ENCODE results near the gene BNC2.

DNA sequence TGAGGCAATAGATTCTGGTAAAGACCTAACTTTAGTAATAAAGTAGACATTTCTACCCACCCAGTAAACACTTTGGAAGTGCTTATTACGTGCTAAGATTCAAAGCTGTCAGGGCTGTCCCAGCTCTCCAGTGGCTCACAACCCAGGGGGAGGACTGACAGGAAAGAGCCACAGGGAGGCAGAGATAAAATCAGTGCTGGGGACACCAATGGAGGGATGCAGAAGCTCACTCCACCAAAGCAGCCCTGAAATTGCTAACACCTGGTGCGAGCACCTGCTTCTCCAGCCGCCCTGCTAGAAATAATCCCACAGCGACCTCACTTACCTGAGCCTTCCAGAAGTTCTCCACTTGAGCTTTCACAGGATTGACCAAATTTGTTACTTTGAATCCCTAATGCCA lies 501.0 kb downstream of the BNC2 start:
- no peak for TF ChIP-seq POLR2AphosphoS5 (IDR thresholded peaks at IDR 0.05; ENCODE audit: borderline replicate concordance, low read depth, low read length)
- TF ChIP-seq EZH2 (IDR thresholded peaks at IDR 0.05), result no peak
